GM12891 (cell line): ENCODE results near the gene TCF12.

Experiments used
- POLR2A ChIP-seq: IDR thresholded peaks from 2 replicates; pipeline ENCODE4 v1.6.1; 2011; ENCODE audit warnings: low read depth, low read length, control low read depth
- POLR2AphosphoS5 ChIP-seq: IDR thresholded peaks from 2 replicates; pipeline ENCODE4 v1.6.1; 2011; ENCODE audit warnings: low read depth, low read length, control low read depth
- POU2F2 ChIP-seq: IDR thresholded peaks from 2 replicates; pipeline ENCODE4 v1.6.1; 2011; ENCODE audit warnings: low read depth, mild to moderate bottlenecking, control low read depth, low read length, moderate library complexity
- SPI1 ChIP-seq: IDR thresholded peaks from 2 replicates; pipeline ENCODE4 v1.6.1; 2011; ENCODE audit warnings: low read depth, low read length, control low read depth
- TAF1 ChIP-seq: IDR thresholded peaks from 2 replicates; pipeline ENCODE4 v1.6.1; 2011; ENCODE audit warnings: low read depth, low read length, control low read depth

DNA sequence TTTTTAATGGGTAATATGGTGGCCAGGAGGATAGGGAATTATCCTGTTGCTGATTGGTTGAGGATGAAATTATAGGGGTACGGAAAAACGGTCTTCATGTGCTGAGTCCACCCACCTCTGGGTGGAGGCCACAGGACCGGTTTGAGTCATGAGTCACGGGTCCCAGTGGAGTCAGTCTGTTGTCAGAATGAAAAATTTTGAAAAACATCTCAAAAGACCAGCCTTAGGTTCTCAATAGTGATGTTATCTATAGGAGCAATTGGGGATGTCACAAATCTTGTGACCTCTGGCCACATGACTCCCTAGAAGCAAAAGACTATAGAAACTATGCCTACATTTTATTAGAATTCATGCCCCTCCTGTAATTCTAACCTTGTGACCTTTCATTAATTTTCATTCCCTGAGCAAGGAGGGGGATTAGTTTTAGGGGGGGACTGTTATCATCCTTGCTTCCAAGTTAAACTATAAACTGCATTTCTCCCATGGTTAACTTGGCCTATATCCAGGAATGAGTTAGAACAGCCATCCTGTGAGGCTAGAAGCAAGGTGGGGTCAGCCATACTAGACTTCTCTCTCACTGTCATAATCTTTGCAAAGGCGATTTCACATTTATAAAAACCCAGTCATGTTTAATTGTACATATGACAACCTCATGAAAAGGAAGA, 101.2 kb downstream of the TCF12 start:
- no peak for TF ChIP-seq POLR2AphosphoS5
- no peak for TF ChIP-seq TAF1
- no peak for TF ChIP-seq POLR2A
- no peak for TF ChIP-seq POU2F2
- no peak for TF ChIP-seq SPI1
